ENCODE results near the gene CTPS1. TPM values are rescaled to one million over a fixed set of nuclear protein-coding genes. Genes with fewer than 3 reads are reported as not detected.

Gene CTPS1
- total RNA-seq, 1 donor from 2014 or later, result 175 TPM

GRCh38 chr1:41014871-41015270 lies 35.4 kb downstream of the CTPS1 start:
- intact Hi-C loops (cut with micrococcal nuclease), result no loop called here
- DNase-seq, result no peak
- Mint-ChIP-seq H3K4me1 (peaks cover 6% of the 10 kb centered on the region), H3K4me3 (no peak overlapping the region), H3K9me3 (no peaks in the 10 kb centered on the region), H3K27ac (no peak overlapping the region), H3K36me3 (ENCODE audit: low read depth) (peaks cover 61% of the 10 kb centered on the region), H3K27me3 (no peaks in the 10 kb centered on the region)

- H3K36me3 Mint-ChIP-seq (ENCODE audit: low read depth), result peaks cover 57% of the 10 kb centered on the region
These were observed 35.9 kb downstream of the CTPS1 start for GRCh38 chr1:41015281-41015896.

GRCh38 chr1:41015897-41016470 lies 36.5 kb downstream of the CTPS1 start:
- no peak overlapping the region for H3K4me3 Mint-ChIP-seq
- intact Hi-C loops (cut with micrococcal nuclease), result no loop called here

More at GRCh38 chr1:41015281-41015896, 35.9 kb downstream of the CTPS1 start:
- DNase-seq, result no peak
- H3K27me3 Mint-ChIP-seq, result no peaks in the 10 kb centered on the region
- H3K27ac Mint-ChIP-seq, result no peak overlapping the region
- peaks cover 6% of the 10 kb centered on the region for H3K4me1 Mint-ChIP-seq
- no peaks in the 10 kb centered on the region for H3K9me3 Mint-ChIP-seq
- intact Hi-C loops (cut with micrococcal nuclease), result no loop called here
- H3K4me3 Mint-ChIP-seq, result no peak overlapping the region

GRCh38 chr1:41017141-41018017 lies 37.9 kb downstream of the CTPS1 start:
- DNase-seq, result no peak
- Mint-ChIP-seq H3K27ac (no peak overlapping the region), H3K36me3 (ENCODE audit: low read depth) (peaks cover 42% of the 10 kb centered on the region), H3K4me3 (no peak overlapping the region), H3K27me3 (no peaks in the 10 kb centered on the region), H3K9me3 (no peaks in the 10 kb centered on the region), H3K4me1 (peaks cover 7% of the 10 kb centered on the region)
- intact Hi-C loops (cut with micrococcal nuclease), result no loop called here

More at GRCh38 chr1:41015897-41016470, 36.5 kb downstream of the CTPS1 start:
- Mint-ChIP-seq H3K9me3 (no peaks in the 10 kb centered on the region), H3K27ac (no peak overlapping the region), H3K4me1 (peaks cover 6% of the 10 kb centered on the region), H3K27me3 (no peaks in the 10 kb centered on the region), H3K36me3 (ENCODE audit: low read depth) (peaks cover 53% of the 10 kb centered on the region)
- no peak for DNase-seq

- intact Hi-C loops (cut with micrococcal nuclease), result no loop called here
- peaks cover 37% of the 10 kb centered on the region for H3K36me3 Mint-ChIP-seq (ENCODE audit: low read depth)
- H3K4me3 Mint-ChIP-seq, result no peak overlapping the region
These were observed 38.5 kb downstream of the CTPS1 start for GRCh38 chr1:41018018-41018410.

GRCh38 chr1:41019353-41019745 lies 39.9 kb downstream of the CTPS1 start:
- DNase-seq, result no peak
- Mint-ChIP-seq H3K27me3 (no peaks in the 10 kb centered on the region), H3K9me3 (no peaks in the 10 kb centered on the region), H3K36me3 (ENCODE audit: low read depth) (peaks cover 29% of the 10 kb centered on the region), H3K27ac (no peak overlapping the region), H3K4me1 (peaks cover 6% of the 10 kb centered on the region), H3K4me3 (no peak overlapping the region)
- intact Hi-C loops (cut with micrococcal nuclease), result no loop called here

More at GRCh38 chr1:41018018-41018410, 38.5 kb downstream of the CTPS1 start:
- no peak for DNase-seq
- Mint-ChIP-seq H3K4me1 (peaks cover 7% of the 10 kb centered on the region), H3K27me3 (no peaks in the 10 kb centered on the region), H3K9me3 (no peaks in the 10 kb centered on the region), H3K27ac (no peak overlapping the region)

GRCh38 chr1:41020109-41020576 lies 40.6 kb downstream of the CTPS1 start:
- Mint-ChIP-seq H3K9me3 (no peaks in the 10 kb centered on the region), H3K27ac (no peak overlapping the region), H3K4me1 (peaks cover 1% of the 10 kb centered on the region), H3K27me3 (no peaks in the 10 kb centered on the region), H3K36me3 (ENCODE audit: low read depth) (peaks cover 25% of the 10 kb centered on the region), H3K4me3 (no peak overlapping the region)
- no peak for DNase-seq
- intact Hi-C loops (cut with micrococcal nuclease), result no loop called here

GRCh38 chr1:41020654-41021053 lies 41.2 kb downstream of the CTPS1 start:
- Mint-ChIP-seq H3K4me1 (peaks cover 1% of the 10 kb centered on the region), H3K27me3 (no peaks in the 10 kb centered on the region), H3K36me3 (ENCODE audit: low read depth) (peaks cover 24% of the 10 kb centered on the region), H3K9me3 (no peaks in the 10 kb centered on the region), H3K4me3 (no peak overlapping the region), H3K27ac (no peak overlapping the region)
- no peak for DNase-seq
- intact Hi-C loops (cut with micrococcal nuclease), result no loop called here

GRCh38 chr1:41021526-41022308 lies 42.2 kb downstream of the CTPS1 start, which contains the start of gene SLFNL1:
SLFNL1 (minus strand) TSS chr1:41021725; CDS start chr1:41020660, 1,065 bp downstream.
- Mint-ChIP-seq H3K27me3 (no peaks in the 10 kb centered on the region), H3K4me3 (no peak within 1 kb of the TSS), H3K36me3 (ENCODE audit: low read depth) (peaks cover 21% of the 10 kb centered on the region), H3K27ac (no peak within 1 kb of the TSS), H3K9me3 (no peaks in the 10 kb centered on the region), H3K4me1 (peaks cover 3% of the 10 kb centered on the region)
- no peak for DNase-seq
- intact Hi-C loops (cut with micrococcal nuclease), result no loop called here

GRCh38 chr1:41022424-41022823 lies 42.9 kb downstream of the CTPS1 start:
- Mint-ChIP-seq H3K27ac (no peak overlapping the region), H3K36me3 (ENCODE audit: low read depth) (peaks cover 22% of the 10 kb centered on the region), H3K27me3 (no peaks in the 10 kb centered on the region), H3K4me3 (no peak overlapping the region), H3K4me1 (peaks cover 3% of the 10 kb centered on the region), H3K9me3 (no peaks in the 10 kb centered on the region)
- intact Hi-C loops (cut with micrococcal nuclease), result no loop called here
- no peak for DNase-seq

- H3K27me3 Mint-ChIP-seq, result no peaks in the 10 kb centered on the region
- no peak overlapping the region for H3K27ac Mint-ChIP-seq
- no peaks in the 10 kb centered on the region for H3K9me3 Mint-ChIP-seq
- H3K36me3 Mint-ChIP-seq (ENCODE audit: low read depth), result peaks cover 24% of the 10 kb centered on the region
- H3K4me1 Mint-ChIP-seq, result peaks cover 3% of the 10 kb centered on the region
- DNase-seq, result no peak
- intact Hi-C loops (cut with micrococcal nuclease), result no loop called here
- H3K4me3 Mint-ChIP-seq, result no peak overlapping the region
These were observed 43.9 kb downstream of the CTPS1 start for GRCh38 chr1:41023279-41023990.

- Mint-ChIP-seq H3K4me1 (peaks cover 3% of the 10 kb centered on the region), H3K36me3 (ENCODE audit: low read depth) (peaks cover 22% of the 10 kb centered on the region), H3K4me3 (no peak overlapping the region), H3K27me3 (no peaks in the 10 kb centered on the region), H3K9me3 (no peaks in the 10 kb centered on the region), H3K27ac (no peak overlapping the region)
- intact Hi-C loops (cut with micrococcal nuclease), result no loop called here
- DNase-seq, result no peak
These were observed 45.5 kb downstream of the CTPS1 start for GRCh38 chr1:41024953-41025352.

Data from activated CD4-positive, alpha-beta T cell treated with anti-CD3 and anti-CD28 coated beads, Interleukin-2, amount 10 ng/mL, durations not matched to agents 24 days and 14 days (primary cell).